SK-N-SH treated with all-trans-retinoic acid at 6 μM for 48 hours (cell line): Measurements from ENCODE around the gene HDDC3.

Experiments
- BACH2 ChIP-seq: fragments of 250-450 bp; sonication (Bioruptor Pico); IDR thresholded peaks from 2 replicates; pipeline ENCODE4 v1.9.0; 2021; ENCODE audit warnings: mild to moderate bottlenecking, borderline replicate concordance
- CSDC2 ChIP-seq: fragments of 250-450 bp; sonication (Bioruptor Pico); IDR thresholded peaks from 2 replicates; pipeline ENCODE4 v1.5.0; 2020; ENCODE audit warnings: mild to moderate bottlenecking, moderate library complexity
- GLIS3 ChIP-seq: fragments of 250-450 bp; sonication (Bioruptor Pico); IDR thresholded peaks from 2 replicates; pipeline ENCODE4 v1.5.0; 2020; ENCODE audit warnings: mild to moderate bottlenecking, moderate library complexity
- ZFP3 ChIP-seq: fragments of 250-450 bp; sonication (Bioruptor Pico); IDR thresholded peaks from 2 replicates; pipeline ENCODE4 v1.5.0; 2020; ENCODE audit warnings: mild to moderate bottlenecking, moderate library complexity
- TF ChIP-seq, protein P1 (sequence below): fragments of 250-450 bp; sonication (Bioruptor Pico); IDR thresholded peaks from 2 replicates; pipeline ENCODE4 v1.8.0; 2020; ENCODE audit warnings: mild to moderate bottlenecking, moderate library complexity, borderline replicate concordance

DNA sequence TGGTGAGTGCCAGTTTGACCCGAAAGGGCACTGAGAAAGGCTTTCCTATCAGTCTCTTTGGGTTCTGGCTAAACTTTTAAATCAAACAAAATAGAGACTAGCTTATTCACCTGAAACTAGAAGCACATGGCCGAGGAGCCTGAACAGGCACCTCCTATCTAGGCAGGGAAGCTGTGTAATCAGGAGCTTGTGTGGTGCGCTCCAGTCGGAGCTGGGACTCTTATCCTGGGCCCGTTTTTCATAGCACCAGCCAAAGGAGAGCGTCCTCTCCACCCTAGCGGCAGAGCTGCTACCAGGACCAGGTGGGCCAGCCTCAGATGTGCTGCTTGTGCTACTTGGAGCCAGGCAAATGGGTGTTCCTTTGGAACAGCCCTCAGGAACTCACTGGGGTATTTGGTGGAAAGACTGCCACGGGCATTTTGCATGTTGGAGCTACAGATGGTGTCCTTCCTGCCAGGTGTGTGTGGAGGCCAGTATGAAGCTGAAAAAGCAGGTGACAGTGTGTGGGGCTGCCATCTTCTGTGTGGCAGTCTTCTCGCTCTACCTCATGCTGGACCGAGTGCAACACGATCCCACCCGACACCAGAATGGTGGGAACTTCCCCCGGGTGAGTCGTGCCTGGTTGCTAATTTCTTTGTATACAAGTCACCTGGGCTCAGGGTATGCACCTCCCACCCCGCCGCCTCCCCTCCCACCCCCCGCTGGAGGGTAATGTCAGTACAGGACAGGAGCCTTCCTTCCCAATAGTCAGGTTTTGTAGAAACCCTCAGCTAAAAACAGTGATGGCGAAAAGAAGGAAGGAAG is 28.4 kb downstream of the HDDC3 start:
- TF ChIP-seq BACH2 (CRISPR knock-in tag) (no peak), ZFP3 (no peak), CSDC2 (CRISPR knock-in tag) (no peak), GLIS3 (CRISPR knock-in tag) (no peak)
- TF ChIP-seq, protein P1, sequence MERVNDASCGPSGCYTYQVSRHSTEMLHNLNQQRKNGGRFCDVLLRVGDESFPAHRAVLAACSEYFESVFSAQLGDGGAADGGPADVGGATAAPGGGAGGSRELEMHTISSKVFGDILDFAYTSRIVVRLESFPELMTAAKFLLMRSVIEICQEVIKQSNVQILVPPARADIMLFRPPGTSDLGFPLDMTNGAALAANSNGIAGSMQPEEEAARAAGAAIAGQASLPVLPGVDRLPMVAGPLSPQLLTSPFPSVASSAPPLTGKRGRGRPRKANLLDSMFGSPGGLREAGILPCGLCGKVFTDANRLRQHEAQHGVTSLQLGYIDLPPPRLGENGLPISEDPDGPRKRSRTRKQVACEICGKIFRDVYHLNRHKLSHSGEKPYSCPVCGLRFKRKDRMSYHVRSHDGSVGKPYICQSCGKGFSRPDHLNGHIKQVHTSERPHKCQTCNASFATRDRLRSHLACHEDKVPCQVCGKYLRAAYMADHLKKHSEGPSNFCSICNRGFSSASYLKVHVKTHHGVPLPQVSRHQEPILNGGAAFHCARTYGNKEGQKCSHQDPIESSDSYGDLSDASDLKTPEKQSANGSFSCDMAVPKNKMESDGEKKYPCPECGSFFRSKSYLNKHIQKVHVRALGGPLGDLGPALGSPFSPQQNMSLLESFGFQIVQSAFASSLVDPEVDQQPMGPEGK (CRISPR knock-in tag): no peak
